Activated CD4-positive, CD25-positive, alpha-beta regulatory T cell (primary cell): ENCODE results near the gene SGSM2.
A peak's percentile ranks its signal among the peaks of the same experiment; 100 is the strongest.

Experiments used
- DNase-seq, 4 experiments: peaks; one replicate each; lab custom pipeline; 2025; lab: John Stamatoyannopoulos, UW

The SGSM2 gene

DNA sequence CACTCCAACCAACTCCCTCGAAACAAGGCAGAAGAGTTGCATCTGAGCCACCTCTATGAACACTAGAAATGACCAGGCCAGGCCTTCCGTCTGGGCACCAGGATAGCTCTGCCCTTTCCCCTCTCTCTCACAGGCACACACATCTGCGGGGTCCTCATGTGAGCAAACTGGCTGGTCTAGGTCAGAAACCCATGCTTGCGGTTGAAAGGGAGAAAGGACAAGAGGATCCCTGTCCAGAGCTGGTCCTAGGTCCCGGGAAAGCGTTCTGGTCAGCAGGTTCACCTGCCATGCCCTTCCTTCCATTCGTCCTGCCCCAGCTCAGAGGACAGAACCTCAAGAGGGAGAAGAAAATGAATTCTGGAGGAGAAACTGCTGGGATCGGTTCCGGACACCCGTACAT is 60.9 kb downstream of the SGSM2 start:
- DNase-seq: no peak

DNA sequence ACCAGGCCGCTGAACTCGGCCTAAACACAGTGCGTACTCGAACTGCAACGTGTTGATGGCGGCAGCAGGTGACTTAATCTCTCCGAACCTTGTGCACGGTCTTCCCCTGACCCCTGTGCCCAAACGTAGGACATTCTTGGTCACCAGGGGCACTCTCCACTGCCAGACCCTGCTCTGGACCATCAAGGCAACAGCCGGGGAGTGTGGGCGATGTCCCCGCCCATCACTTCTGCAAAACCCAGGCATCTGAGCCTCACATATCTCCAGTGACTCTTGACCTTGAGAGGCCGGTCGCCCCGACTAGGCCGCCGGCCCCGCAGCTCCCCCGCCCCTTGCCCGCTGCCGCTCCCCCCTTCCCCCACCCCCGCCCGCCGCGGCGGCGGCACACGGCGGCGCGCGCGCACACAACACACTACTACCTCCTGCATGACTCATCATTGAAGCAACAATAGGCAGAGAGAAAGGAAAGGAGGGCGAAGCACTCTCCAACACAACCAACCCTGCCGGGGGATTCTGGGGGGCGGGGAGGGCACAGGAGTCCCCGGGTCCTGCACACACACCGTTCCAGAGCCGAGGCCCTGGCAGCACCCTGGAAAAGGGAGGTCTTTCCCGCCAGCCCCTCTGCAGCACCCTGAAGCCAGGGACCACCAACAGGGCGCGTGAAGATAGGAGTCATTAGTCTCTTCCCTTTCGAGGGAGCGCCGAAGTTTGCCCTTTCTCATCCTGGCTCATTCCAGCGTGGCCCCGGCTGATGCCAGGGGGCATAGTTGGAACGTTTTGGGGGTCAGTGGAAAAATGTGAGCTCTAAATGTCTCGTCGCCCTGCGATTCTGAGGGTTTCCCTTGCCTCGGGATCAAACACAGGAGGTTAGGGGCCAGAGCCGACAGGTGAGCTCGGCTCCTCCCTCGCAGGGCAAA is 61.6 kb downstream of the SGSM2 start:
- DNase-seq: peak in 3 of 4 experiments; percentile 27 to 36 (median 28)

DNA sequence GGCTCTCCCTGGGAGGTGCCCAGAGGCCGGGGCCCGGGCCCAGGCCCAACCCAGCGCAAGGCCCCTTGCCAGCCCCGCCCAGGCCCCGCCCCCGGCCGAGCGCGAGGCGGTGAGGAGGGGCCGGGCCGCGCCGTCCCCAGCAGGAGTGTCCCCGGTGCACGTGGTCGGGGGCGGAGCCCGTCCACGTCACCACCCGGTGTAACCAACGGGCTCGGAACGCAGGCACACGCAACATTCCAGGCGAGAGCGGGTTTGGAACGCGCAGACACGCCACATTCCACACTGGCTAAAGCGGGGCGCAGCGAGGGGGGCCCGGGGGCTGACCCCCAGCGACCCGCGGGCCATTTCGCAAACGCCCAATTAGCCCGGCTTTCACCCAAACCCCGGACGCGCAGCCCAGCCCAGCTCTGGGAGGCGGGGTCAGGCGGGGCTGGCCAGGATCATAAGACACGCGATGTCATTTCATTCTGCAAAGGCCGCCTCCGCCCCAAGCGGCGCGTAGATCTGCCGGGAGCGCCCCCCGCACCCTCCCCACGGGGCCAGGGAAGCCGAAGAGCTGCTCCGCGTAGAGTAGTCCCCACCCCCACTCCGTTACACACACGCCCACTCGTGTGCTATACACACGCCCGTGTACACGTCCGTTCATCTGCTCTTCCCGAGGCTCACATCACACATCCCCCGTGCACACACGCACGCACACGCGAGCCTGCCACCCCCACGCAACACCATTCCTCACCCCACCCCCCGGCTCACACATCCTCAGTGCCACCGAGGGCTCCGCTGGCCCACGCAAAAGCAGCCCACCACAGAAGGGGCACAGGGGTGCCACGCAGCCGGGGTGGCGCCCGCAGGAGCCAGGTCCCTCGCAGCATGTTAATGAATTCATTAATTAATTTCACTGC is 62.5 kb downstream of the SGSM2 start:
- peak; percentile 83 to 90 (median 87) for DNase-seq

DNA sequence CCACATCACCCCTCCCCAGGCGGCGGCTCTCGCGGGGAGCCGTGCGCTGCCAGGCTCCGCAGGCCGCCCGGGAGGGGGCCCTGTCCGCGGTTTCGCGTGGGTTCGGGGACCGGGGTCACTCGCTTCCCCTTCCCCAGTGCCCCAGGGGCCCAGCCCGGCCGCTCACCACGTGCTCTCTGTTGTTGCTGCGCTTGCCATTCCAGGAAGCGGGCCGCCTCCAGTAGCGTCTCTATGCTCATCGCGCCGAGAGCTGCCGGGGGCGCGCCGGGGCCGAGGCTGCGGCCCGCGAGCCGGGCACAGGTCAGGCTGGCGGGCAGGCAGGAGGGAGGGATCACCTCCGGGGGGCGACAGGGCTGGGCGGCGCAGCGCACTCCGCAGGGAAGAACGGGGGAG is 63.2 kb downstream of the SGSM2 start:
- peak in 3 of 4 experiments; percentile 33 to 39 (median 39) for DNase-seq

DNA sequence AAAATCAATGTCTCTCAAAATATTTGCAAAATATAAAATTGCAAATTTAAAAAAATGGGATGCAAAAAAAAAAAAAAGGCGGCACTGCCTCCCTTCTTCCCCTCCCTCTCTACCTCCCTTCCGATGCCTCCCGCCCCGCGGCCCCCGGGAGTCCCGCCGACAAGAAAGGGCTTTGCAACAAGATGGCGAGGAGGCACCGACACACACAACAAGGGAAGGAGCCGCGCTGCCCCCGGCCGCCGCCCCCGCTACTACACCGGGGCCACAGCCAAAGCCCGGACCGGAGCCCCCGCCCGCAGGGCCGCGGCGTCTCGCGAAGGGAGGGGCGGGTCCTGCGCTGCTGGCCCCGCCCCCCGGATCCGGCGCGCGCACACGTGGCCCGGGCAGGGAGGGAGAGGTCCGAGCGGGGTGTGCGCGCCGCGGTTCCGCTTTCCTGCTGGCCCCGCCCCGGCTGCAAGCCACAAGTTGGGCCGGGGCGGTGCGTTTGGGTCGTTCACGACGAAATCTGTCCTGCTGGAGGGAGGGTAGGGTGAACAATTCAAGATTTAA is 63.6 kb downstream of the SGSM2 start, which contains the start of gene MNT:
TSS of gene MNT (minus strand) at position 184 of the 549 bp plus-strand sequence. CDS start 348 bp downstream, outside the sequence.
- peak; percentile 85 to 96 (median 90) for DNase-seq

DNA sequence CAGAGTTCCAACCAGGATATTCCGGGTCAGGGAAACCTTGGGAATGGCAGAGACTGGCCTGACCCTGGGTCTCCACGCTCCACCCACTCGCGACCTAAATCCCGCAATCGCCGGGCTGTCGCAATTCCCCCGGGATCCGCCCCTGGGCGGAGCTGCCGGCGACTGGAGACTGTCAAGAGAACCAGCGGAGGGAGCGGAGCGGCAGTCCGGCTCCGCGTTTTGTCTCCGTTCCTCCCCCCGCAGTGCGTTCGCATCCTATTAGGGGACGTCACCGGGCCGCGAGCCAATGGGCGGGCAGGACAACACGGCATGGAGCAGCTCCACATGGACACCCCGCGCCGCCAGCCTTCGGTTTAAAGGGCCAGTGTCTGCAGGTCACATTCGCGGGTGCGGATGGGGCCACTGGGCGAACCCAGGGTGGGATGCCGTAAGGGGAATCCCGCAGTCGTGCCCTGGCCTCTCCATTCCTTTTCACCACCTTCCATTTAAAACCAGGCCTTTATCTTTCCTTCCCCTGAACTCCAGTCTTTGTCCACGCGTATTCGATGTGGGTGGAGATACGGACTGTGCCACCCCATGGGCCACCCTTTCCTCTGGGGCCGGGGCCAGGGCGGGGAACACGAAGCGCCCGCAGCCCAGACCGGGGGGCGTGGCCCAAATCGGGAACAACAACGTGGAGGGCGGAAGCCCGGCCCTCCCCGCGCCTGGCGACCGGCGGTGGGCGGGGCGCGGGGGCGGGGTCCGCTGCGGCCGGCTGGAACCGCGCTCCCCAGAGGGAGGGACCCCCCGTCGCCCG is 64.3 kb downstream of the SGSM2 start:
- DNase-seq: peak; percentile 96 to 98 (median 98)

DNA sequence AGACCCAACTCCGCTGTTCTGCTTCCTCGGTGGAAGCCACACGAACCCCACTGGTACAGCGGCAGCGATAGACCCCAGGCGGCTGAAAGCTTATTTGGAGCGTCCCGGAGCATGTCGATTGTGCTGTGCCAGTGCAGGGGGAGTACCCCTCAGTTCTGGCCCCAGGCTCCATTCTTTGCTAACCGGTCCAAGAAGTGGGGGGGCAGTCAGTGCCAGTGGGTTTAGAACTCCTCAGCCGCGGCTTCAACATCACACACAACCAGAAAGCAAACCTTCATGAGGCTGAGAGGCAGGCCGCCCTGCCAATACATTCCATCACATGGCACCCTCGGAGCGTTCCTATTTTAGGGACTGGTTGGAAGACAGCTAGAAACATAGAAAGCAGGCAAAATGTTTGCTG is 65.2 kb downstream of the SGSM2 start:
- DNase-seq: no peak

DNA sequence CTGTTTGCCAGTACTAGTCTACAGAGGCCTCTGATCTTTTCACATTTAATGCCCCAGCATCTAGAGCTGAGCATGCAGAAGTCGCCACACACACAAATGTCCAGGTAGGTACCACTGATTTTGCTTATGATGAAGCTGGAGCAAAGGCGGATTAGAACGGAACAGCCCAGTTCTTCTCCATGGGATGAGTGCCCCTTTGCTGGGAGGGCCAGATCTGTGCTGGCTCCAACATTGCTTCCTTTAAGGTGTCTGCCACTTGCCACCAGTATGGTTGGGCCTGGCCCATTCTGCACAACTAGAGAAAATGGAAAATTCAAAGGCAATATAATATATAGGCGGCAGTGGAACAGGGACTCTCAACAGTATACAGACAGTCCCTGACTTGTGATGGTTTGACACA is 65.7 kb downstream of the SGSM2 start:
- no peak for DNase-seq

DNA sequence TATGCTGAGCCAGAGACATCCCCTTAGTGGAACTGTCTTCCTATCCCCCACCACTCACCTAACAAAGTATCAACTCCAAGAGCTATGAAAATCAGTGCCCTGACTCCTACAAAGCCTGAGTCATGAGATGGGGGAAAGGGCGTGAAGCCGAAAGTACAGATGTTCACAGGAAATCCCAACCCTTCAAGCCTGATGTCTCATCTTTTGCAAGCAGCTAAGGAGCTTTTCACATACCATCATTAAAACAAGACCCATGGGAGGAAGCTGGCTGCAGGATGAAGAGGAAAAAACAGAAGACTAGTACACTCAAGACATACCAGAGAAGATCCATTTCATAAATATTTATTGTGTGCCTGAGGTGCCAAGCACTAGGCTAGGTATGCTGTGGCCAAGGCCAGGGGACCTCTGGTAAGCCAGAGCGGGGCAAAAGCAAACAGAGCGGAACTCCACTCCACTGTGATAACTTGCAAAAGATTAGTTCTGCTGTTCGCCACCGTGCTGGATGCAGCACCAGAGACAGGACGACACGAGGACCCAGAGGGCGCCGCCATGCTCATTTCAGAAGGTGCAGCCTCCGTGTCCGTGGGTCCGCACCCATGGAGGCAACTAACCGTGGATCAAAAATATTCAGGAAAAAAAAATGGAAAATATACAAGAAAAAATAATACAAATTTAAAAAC is 68.1 kb downstream of the SGSM2 start:
- no peak for DNase-seq

DNA sequence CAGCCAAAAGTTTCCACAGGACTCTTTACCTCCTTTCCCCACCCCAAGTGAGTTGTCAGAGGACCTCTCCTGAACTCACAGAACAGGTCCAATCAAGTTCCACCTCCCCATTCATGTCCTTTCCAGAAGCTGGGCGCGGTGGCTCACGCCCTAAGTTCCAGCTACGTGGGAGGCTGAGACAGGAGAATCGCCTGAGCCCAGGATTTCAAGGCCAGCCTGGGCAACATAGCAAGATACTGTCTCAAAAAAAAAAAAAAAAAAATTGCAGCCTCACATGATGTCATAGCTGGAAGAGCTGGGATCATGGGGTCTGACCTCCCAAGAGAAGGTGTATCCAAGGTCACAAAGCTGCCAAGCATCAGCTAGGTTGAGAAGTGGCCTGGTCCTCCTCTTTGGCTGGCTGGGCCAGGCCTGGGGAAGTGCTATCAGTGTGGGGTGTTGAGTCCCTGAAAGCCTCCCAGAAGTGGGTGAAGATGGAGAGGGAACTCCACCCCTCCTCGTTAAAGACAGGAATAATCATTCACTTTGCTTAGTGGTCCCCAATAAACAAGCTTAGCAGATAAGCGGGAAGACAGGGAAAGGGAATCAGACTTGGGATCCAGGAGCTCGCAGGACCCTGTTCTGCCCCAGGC is 69.1 kb downstream of the SGSM2 start:
- DNase-seq: no peak

DNA sequence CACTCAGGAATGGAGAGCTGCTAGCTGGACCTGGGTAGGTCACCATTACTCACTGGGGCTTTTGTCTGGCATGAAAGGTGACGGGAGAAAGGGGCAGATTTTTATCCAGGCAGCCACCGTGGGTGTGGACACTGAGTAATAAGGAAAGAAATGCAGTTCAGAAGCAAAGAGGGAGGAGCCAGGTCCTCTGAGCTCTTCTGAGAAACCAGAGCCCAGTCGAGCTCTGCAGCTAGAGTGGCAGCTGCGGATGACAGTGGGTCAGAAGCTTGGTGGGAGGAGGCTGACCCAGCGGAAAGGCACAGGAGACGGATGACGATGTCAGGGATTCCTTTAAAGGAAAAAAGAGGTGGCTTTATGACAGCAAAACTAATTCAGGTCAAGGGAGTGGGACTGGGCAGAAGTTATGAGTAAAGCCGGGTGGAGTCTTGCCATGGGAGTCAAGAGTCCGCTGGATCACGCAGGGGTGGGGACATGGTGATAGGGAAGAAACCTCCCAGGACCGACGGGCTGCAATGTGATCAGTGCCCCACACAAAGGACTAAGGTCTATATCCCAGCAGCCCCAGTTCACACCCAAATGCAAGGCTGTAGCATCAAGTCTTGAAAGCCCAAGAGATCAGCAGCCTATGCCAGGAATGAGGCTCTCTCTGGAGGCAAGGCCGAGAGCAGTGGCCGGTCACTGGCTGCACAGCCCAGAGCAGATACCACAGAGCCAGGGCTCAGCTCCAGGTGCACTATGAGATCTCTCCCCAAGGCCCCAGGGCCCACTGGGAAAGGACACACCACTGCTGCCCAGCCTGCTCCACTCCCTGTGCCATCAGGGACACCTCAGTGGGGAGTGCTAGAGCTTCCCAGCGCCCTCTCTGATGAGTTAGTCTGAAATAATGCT is 69.8 kb downstream of the SGSM2 start:
- no peak for DNase-seq

DNA sequence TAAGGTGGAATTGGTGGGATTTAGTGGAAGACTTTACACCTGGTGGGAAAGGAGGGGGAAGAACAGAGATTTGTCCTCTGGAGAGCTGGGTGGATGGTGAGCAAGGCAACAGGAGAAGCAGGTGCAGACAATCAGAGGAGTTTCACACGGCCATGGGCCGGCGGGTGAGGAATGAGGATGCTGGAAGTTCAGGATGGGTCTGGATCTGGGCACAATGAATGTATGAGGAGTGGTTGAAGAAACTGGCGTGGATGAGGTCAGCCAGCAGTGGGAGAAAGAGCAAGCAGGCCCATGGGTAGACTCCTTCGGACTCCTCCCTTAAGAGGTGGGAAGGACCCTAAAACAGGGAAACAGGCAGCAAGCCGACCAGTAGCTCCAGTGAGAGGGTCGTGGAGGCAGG is 73.7 kb downstream of the SGSM2 start:
- no peak for DNase-seq

DNA sequence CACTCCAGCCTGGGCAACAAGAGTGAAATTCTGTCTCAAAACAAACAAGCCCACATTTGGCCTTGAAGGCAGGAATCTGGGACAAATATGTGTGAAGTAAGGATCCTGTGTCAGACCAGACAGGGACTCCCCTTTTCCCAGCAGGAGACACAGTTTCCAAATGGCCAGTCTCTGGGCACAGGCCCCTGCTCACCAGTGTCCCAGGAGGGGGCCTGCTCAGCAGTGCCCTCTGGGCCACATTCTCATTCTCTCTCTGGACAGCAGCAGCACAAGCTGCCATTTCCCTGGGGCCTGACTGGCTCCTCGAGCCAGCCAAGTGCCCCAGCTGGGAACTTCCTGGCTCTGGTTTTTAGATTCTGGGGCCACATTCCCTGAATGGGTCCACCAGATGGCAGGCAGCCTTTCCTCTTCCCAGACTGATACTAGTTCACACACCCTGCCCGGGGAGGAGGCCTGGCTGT is 75.3 kb downstream of the SGSM2 start:
- DNase-seq: no peak

DNA sequence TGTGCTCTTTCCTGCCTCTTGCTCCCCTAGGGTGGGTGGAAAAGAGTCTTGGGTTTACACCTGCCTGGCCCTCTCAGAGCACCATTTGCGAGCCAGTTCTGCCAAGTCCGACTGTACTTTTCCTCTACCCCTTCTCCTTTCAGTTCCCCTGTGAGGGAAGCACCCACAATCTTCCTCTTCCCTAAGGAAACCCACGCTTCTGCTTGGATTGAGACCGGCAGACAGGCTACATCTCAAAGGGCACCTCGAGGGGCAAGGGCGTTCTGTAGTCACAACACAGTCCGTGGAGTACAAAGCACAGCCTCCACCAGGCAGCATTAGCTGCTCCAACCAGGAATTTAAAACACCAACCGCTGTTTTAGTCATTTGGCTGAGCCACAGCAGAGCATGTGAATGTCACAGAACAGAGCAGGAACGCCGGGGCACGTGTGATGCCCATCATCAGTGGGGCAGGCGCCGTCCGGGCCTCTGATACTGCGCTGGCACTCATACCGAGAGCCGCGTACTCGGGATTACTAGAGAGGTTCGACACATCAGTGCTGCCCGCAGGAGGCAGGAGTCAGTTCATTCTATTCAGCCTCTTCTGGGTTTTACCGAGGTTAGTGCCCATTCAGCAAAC is 77.3 kb downstream of the SGSM2 start:
- DNase-seq: no peak

DNA sequence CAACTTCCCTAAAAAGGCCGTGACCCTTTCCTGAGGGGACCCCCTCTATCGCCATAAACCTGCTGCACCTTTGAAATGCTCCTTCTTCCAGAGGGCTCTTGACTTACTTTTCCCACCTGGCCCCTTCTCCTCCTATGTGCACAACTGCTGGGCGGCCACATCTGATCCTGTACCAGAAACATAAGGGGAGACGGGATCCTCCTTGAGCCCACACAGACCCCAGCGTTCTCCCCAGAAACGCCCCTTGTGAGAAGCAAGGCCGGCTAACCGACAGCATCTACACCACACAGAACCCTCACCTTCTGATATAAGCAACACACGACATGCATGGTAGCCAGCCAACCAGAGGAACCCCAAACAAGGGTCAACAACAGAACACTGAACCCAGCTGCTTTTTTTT is 77.8 kb downstream of the SGSM2 start:
- DNase-seq: no peak

DNA sequence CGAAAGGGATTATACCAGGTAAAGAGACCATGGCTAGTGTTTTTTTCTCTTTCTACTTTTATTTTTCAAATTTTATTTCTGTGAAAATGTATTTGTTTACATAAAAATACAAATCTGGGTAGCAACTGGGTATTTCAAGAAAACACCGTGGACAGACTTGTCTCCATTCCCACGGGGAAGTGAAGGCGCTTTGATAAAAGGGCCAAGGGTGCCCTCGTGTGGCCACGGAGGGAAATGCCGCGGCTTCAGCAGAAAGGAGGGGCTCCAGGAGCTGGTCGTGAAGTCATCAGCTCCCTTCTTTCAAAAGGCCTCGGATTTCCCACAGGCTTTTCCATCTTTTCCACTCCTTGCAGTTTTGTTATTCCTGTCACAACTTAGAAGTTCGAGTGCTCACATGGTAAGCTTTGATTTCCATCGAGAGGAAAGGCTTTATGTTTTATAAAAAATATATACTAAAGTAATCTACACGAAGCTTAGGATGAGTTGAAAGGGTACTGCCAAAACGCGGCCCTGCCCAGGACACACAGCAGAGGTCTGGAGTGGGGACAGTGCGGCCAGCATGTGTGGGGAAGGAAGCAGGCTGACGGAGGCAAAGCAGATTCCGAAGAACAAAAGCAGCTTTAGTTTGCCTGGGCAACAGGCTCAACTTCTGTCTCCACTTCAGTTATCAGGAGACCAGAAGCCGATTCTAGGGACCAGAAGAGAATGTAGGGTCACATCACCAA is 78.9 kb downstream of the SGSM2 start:
- peak; percentile 51 to 87 (median 72) for DNase-seq

DNA sequence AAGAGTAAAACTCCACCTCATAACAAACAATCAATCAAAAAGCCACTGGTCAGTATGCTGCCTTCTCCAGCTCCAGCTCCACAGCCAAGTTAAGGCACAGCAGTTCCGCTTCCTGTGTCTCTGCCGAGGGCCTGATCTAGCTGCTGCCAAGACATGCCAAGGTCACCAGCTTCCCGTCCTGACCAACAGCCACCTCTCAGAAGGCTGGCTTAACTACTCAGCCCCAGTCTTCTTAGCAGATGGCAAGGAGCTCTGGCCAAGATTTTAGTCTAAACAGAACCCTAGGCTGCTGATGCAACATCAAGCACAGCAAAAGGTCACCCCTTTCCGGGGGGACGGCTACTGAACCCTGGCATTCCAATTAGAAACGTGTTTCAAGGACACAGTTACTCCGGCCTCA is 81.3 kb downstream of the SGSM2 start:
- no peak for DNase-seq

DNA sequence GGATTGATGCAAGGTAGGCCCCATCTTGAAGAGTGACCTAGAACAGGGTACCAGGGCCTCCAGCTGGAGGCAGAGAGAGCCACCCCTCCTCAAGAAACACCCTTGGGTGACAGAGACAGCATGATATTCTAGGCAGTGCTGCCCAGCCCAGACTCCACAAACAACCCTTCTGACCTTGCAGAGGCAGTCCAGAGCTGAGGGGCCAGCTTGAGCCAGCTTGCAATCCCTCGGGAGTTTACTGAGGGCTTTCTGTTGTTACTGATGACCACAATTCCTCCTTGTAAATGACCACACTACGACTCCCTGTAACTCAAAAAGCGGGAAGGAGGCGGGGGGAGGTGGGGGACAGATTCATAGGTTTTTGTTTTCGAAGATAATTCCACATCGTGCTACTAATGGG is 82.2 kb downstream of the SGSM2 start:
- no peak for DNase-seq
